Measurements from ENCODE around the gene TRMT10C. TPM values are rescaled to one million over a fixed set of nuclear protein-coding genes. Genes with fewer than 3 reads are reported as not detected.
"Not testable (repeated sequence)": the region's sequence is repeated elsewhere in the genome, so short reads cannot be mapped to it uniquely, and the experiment has no call there.

The TRMT10C gene
- total and polyA plus RNA-seq, 8 donors: 12.3 to 26.6 (median 25.2) TPM

DNA sequence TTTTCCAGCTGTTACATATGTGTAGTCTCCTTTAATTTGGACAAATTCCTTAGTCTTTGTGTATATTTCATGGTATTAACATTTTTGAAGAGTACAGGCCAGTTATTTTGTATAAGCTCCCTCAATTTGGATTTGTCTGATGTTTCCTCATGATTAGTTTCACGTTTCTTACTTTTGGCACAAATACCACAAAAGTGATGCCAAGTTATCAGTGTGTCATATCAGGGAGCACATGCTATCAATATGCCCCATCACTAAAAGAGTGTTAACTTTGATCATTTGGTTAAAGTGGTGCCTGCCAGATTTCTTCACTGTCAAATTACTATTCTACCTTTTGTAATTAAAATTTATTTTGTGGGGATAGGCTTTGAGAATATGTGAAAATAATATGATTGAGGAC lies 26.9 kb downstream of the TRMT10C start:
- no peaks in the 10 kb centered on the region for H3K4me1 ChIP-seq
- H3K27me3 ChIP-seq: no peaks in the 10 kb centered on the region
- intact Hi-C loops (cut with DNase I): no loop called here
- H3K9me3 ChIP-seq: no peaks in the 10 kb centered on the region
- ATAC-seq (no peak), DNase-seq (peak in 2 of 4 donors; percentile 33 to 39)
- no peak overlapping the region for H3K4me3 ChIP-seq
- TF ChIP-seq CTCF (IDR thresholded peaks at IDR 0.05): no peak
- H3K36me3 ChIP-seq: peaks cover 0 to 93% of the 10 kb centered on the region in 2 donors
- no peak overlapping the region for H3K27ac ChIP-seq

DNA sequence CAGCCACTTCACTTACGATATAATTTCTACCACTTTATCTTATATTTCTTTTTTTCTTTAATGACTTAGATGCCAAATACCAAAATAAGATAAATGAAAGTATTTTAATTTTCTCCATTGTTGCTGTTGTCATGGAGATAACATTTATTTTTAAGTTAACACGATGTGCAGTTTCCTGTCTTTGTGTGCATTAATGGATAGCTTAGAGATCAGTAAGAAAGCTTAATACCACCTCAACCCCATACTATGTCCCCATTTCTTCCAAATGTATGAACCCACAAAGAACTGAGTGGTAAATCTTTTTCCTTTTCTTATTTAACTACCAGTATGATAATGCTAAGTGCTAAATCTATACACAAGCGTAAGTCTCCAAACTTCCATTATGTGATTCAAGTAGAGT lies 29.4 kb downstream of the TRMT10C start:
- no peak for TF ChIP-seq CTCF (IDR thresholded peaks at IDR 0.05)
- H3K27me3 ChIP-seq: no peaks in the 10 kb centered on the region
- intact Hi-C loops (cut with DNase I): no loop called here
- H3K27ac ChIP-seq: no peak overlapping the region
- H3K4me1 ChIP-seq: no peaks in the 10 kb centered on the region
- ATAC-seq (no peak), DNase-seq (no peak)
- H3K9me3 ChIP-seq: no peaks in the 10 kb centered on the region
- peaks cover 0 to 87% of the 10 kb centered on the region in 2 donors for H3K36me3 ChIP-seq
- H3K4me3 ChIP-seq: no peak overlapping the region

DNA sequence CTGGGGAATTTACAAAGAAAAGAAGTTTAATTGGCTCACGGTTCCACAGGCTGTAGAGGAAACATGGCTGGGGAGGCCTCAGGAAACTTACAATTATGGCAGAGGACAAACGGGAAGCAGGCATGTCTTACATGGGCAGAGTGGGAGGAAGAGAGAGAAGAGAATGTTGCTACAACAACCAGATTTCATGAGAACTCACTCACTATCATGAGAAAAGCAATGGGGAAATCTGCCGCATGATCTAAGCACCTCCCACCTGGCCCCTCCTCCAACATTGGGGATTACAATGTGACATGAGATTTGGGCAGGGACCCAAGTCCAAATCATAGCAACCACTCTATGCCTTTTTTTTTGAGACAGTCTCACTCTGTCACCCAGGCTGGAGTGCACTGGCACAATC lies 41.1 kb downstream of the TRMT10C start:
- H3K9me3 ChIP-seq: no peaks in the 10 kb centered on the region
- no peak overlapping the region for H3K4me3 ChIP-seq
- no peak for TF ChIP-seq CTCF (IDR thresholded peaks at IDR 0.05)
- H3K4me1 ChIP-seq: no peaks in the 10 kb centered on the region
- DNase-seq (no peak), ATAC-seq (no peak)
- H3K27ac ChIP-seq: no peak overlapping the region
- intact Hi-C loops (cut with DNase I): no loop called here
- no peaks in the 10 kb centered on the region for H3K36me3 ChIP-seq
- H3K27me3 ChIP-seq: no peaks in the 10 kb centered on the region

DNA sequence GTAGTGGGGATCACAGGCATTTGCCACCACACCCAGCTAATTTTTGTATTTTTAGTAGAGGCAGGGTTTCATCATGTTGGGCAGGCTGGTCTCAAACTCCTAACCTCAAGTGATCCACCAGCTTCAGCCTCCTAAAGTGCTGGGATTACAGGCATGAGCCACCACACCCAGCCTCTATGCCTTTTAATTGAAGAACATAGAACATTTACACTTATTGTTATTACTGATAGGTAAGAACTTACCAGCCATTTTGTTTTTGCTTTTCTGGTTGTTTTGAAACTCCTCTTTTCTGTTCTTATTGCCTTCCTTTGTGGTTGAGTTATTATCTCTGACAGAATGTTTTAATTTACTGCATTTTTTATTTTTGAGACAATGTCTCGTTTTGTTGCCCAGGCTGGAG lies 41.5 kb downstream of the TRMT10C start:
- H3K36me3 ChIP-seq: no peaks in the 10 kb centered on the region
- ATAC-seq (no peak), DNase-seq (no peak)
- no peak overlapping the region for H3K27ac ChIP-seq
- H3K27me3 ChIP-seq: no peaks in the 10 kb centered on the region
- H3K4me3 ChIP-seq: no peak overlapping the region
- intact Hi-C loops (cut with DNase I): no loop called here
- no peaks in the 10 kb centered on the region for H3K4me1 ChIP-seq
- TF ChIP-seq CTCF (IDR thresholded peaks at IDR 0.05): no peak
- no peaks in the 10 kb centered on the region for H3K9me3 ChIP-seq

DNA sequence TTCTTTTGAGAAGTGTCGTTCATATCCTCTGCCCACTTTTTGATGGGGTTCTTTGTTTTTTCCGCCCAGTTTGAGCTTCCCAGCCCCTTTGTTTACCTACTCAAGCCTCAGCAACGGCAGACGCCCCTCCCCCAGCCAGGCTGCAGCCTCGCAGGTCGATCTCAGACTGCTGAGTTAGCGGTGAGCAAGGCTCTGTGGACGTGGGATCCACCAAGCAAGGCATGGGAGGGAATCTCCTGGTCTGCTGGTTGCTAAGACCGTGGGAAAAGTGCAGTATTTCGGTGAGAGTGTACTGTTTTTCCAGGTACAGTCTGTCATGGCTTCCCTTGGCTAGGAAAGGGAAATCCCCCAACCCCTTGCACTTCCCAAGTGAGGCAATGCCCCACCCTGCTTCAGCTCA lies 43.7 kb downstream of the TRMT10C start:
- H3K27ac ChIP-seq; H3K4me1 ChIP-seq; ATAC-seq; H3K27me3 ChIP-seq; intact Hi-C loops (cut with DNase I); H3K4me3 ChIP-seq; H3K9me3 ChIP-seq; H3K36me3 ChIP-seq; DNase-seq: not testable (repeated sequence)

GRCh38 chr3:101611023-101611422 lies 49.4 kb downstream of the TRMT10C start:
- H3K9me3 ChIP-seq: no peaks in the 10 kb centered on the region
- H3K27me3 ChIP-seq: no peaks in the 10 kb centered on the region
- intact Hi-C loops (cut with DNase I): no loop called here
- no peak overlapping the region for H3K27ac ChIP-seq
- no peaks in the 10 kb centered on the region for H3K4me1 ChIP-seq
- DNase-seq (no peak), ATAC-seq (no peak)
- H3K4me3 ChIP-seq: no peak overlapping the region
- TF ChIP-seq CTCF (IDR thresholded peaks at IDR 0.05): no peak
- H3K36me3 ChIP-seq: no peaks in the 10 kb centered on the region

DNA sequence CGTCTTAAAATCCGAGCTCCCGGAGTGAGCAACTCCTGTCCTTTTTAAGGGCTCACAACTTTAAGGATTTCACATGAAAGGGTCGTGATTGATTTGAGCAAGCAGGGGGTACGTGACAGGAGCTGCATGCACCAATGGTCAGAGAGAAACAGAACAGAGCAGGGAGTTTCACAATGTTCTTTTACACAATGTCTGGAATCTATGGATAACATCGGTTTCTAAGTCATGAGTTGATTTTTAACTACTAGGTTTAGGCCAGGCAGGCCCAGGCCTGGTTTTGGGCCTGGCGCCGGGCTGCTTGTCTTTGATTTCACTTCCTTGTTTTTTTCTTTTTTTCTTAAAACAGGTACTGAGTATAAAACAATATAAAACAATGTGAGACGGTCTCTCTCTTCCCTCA lies 51.3 kb downstream of the TRMT10C start:
- H3K27me3 ChIP-seq; H3K36me3 ChIP-seq; ATAC-seq; H3K4me3 ChIP-seq; DNase-seq; intact Hi-C loops (cut with DNase I); H3K9me3 ChIP-seq; H3K27ac ChIP-seq; H3K4me1 ChIP-seq: not testable (repeated sequence)
